ENCODE measurements around the gene EVA1A. TPM values are rescaled to one million over a fixed set of nuclear protein-coding genes. Genes with fewer than 3 reads are reported as not detected.

The EVA1A gene
- total RNA-seq, 2 experiments from 2014 or later = 0.17 TPM; not detected in 1

- Mint-ChIP-seq H3K36me3 (ENCODE audit: low read depth) (no peaks in the 10 kb centered on the region), H3K4me3 (no peak overlapping the region), H3K27ac (no peak overlapping the region), H3K9me3 (no peaks in the 10 kb centered on the region), H3K27me3 (peaks cover 23% of the 10 kb centered on the region), H3K4me1 (no peaks in the 10 kb centered on the region)
- POLR2A ChIA-PET = no interaction called here
- CTCF ChIA-PET = interaction anchor here (1.5 kb wide), 1 partner anchor 8 kb away, joined by 5 read pairs; no protein-coding TSS in a partner anchor
- no peak for DNase-seq
Observed at GRCh38 chr2:75600461-75601011, 39.8 kb upstream of the EVA1A start.

GRCh38 chr2:75598589-75599155 lies 37.9 kb upstream of the EVA1A start:
- ChIA-PET POLR2A (no interaction called here), CTCF (no interaction called here)
- no peak overlapping the region for H3K4me3 Mint-ChIP-seq

DNA sequence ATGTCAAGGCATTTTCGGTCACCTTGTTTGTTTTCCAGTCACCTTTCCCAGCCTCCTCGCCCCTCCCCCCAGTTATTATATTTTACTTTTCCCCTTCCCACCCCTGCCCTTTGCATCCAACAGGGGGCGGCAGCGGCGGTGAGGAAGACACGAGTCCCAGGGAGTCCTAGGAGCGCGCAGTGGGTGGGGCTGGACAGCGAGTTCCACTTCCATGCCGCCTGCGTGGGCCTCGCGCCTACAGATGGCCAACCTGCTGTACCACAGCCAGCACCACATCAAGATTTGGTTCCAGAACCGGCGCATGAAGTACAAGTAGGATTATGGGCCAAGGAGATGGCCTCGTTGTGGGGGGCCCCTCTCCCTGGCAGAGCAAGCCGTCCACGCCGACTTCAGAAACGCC lies 37.2 kb upstream of the EVA1A start:
- Mint-ChIP-seq H3K36me3 (ENCODE audit: low read depth) (no peaks in the 10 kb centered on the region), H3K27me3 (peaks cover 10% of the 10 kb centered on the region)
- DNase-seq = no peak

More at GRCh38 chr2:75598589-75599155, 37.9 kb upstream of the EVA1A start:
- H3K36me3 Mint-ChIP-seq (ENCODE audit: low read depth) = no peaks in the 10 kb centered on the region
- peaks cover 10% of the 10 kb centered on the region for H3K27me3 Mint-ChIP-seq
- H3K27ac Mint-ChIP-seq = no peak overlapping the region
- no peak for DNase-seq
- H3K4me1 Mint-ChIP-seq = no peaks in the 10 kb centered on the region
- no peaks in the 10 kb centered on the region for H3K9me3 Mint-ChIP-seq

DNA sequence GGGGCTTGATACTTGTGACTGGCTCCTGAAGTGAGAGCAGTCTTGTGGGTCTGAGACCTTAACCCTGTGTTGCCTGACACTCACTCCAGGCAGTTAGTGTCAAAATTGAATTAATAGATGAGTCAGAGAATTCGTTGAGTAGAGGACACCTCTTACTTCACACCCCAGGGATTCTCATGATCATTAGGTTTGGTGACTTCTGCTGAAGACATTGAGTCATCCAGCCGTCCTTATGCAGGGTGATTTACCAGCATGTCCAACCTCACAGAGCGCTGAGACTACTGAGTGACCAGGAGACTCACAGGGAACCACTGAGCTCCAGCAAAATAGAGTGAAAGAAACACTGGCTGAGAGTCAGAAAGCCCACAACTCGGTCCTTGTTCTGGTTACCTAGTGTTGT lies 36.0 kb upstream of the EVA1A start:
- Mint-ChIP-seq H3K27ac (no peak overlapping the region), H3K36me3 (ENCODE audit: low read depth) (no peaks in the 10 kb centered on the region), H3K9me3 (no peaks in the 10 kb centered on the region), H3K4me3 (no peak overlapping the region), H3K27me3 (peaks cover 10% of the 10 kb centered on the region), H3K4me1 (no peaks in the 10 kb centered on the region)
- ChIA-PET POLR2A (no interaction called here), CTCF (interaction anchor here (0.6 kb wide), 1 partner anchor 462 kb away, joined by 5 read pairs; no protein-coding TSS in a partner anchor)
- no peak for DNase-seq

More for the DNA sequence above, 37.2 kb upstream of the EVA1A start:
- Mint-ChIP-seq H3K9me3 (no peaks in the 10 kb centered on the region), H3K4me3 (no peak overlapping the region), H3K27ac (no peak overlapping the region), H3K4me1 (no peaks in the 10 kb centered on the region)
- POLR2A ChIA-PET = no interaction called here
- CTCF ChIA-PET = no interaction called here

DNA sequence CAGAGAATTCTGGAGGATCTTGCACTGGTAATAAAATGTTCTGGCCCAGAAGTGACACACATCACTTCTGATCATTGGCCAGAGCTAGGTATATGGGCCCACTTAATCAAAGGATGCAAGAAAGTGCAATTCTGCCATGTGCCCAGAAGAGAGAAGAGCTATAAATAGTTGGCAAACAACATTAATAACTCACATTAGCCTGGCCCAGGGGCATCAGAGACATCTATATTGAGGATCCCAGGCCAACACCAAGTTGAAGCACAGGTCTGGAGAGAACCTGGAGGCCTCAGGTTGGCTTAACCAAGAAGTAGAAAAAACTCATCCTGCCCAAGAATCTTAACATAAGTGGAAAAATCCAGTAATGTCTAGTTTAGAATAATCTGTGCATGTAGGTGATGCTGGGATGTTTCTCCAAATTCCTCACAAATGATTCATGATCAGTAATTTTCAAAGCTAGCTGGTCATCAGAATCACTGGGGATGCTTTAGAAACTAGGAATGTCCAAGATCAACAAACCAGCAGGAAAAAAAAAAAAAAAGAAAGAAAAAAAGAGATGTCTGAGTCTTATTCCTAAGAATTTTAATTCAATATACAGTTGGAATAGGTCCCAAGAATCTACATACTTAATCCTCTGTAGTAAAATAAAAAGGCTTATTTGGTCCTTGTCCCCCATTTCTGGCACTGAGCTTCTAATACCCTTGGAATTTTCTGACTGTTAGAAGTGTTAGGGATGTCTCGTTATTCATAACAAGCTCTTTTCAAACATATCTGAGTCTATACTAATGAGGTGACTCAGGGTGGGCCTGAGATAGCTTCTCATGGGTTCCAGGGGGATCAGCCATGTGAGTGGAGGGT lies 35.0 kb upstream of the EVA1A start:
- Mint-ChIP-seq H3K36me3 (ENCODE audit: low read depth) (no peaks in the 10 kb centered on the region), H3K27ac (no peak overlapping the region), H3K9me3 (no peaks in the 10 kb centered on the region), H3K4me3 (no peak overlapping the region), H3K4me1 (no peaks in the 10 kb centered on the region), H3K27me3 (peaks cover 7% of the 10 kb centered on the region)
- ChIA-PET POLR2A (no interaction called here), CTCF (interaction anchor here (1.2 kb wide), 1 partner anchor 15 kb away, joined by 3 read pairs; no protein-coding TSS in a partner anchor)
- DNase-seq = no peak

DNA sequence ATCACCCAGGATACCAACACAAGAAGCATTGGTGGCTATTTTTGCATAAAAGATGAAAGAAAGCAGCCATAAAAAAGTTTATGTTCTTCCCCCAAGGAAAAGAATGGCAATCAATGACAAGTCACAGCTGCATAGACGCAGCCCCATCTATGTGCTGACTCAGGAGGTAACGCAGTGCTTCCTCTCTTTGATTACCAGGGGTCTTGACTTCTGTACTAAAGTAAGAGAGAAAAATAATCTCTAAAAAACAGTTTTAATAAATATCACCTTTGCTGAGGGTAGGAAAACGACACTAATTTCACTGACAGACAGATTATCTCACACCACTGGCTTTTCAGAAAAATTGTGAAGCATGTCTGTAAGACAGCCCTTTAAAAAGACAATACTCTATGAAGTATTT lies 33.9 kb upstream of the EVA1A start:
- no peaks in the 10 kb centered on the region for H3K36me3 Mint-ChIP-seq (ENCODE audit: low read depth)
- no peak for DNase-seq
- no peaks in the 10 kb centered on the region for H3K9me3 Mint-ChIP-seq
- H3K27me3 Mint-ChIP-seq = peaks cover 7% of the 10 kb centered on the region
- CTCF ChIA-PET = no interaction called here
- H3K4me1 Mint-ChIP-seq = no peaks in the 10 kb centered on the region
- no peak overlapping the region for H3K27ac Mint-ChIP-seq
- POLR2A ChIA-PET = no interaction called here
- no peak overlapping the region for H3K4me3 Mint-ChIP-seq

- CTCF ChIA-PET = no interaction called here
- POLR2A ChIA-PET = no interaction called here
Observed at GRCh38 chr2:75592888-75593287, 32.1 kb upstream of the EVA1A start.

DNA sequence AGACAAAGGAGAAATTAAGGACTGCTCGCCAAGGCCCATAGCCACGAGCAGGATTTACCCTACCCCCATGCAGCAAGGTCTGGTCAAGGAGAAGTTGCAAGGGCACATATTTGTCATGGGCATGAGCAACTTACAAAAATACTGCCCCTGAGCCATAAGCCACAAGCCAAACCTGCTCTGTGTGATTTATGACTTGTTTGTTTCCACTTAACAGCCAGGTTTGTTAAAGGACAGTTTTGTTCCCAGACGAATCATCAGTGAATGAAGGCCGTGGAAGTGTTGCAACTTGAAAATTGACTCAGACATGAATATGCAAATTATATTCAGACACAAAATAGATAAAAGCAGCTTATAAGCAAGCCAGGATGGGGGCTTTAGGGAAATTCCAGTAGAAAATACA lies 31.3 kb upstream of the EVA1A start:
- no peaks in the 10 kb centered on the region for H3K4me1 Mint-ChIP-seq
- no peak overlapping the region for H3K27ac Mint-ChIP-seq
- no peak for DNase-seq
- ChIA-PET POLR2A (no interaction called here), CTCF (no interaction called here)
- no peaks in the 10 kb centered on the region for H3K9me3 Mint-ChIP-seq
- no peak overlapping the region for H3K4me3 Mint-ChIP-seq
- H3K36me3 Mint-ChIP-seq (ENCODE audit: low read depth) = no peaks in the 10 kb centered on the region
- peaks cover 12% of the 10 kb centered on the region for H3K27me3 Mint-ChIP-seq

More at GRCh38 chr2:75592888-75593287, 32.1 kb upstream of the EVA1A start:
- Mint-ChIP-seq H3K9me3 (no peaks in the 10 kb centered on the region), H3K4me3 (no peak overlapping the region), H3K36me3 (ENCODE audit: low read depth) (no peaks in the 10 kb centered on the region), H3K27me3 (peaks cover 10% of the 10 kb centered on the region), H3K27ac (no peak overlapping the region), H3K4me1 (no peaks in the 10 kb centered on the region)
- no peak for DNase-seq

- H3K27me3 Mint-ChIP-seq = peaks cover 15% of the 10 kb centered on the region
- no peak overlapping the region for H3K4me3 Mint-ChIP-seq
- no peak for DNase-seq
- no peaks in the 10 kb centered on the region for H3K9me3 Mint-ChIP-seq
- H3K36me3 Mint-ChIP-seq (ENCODE audit: low read depth) = no peaks in the 10 kb centered on the region
- no peaks in the 10 kb centered on the region for H3K4me1 Mint-ChIP-seq
- ChIA-PET CTCF (interaction anchor here (0.7 kb wide), 1 partner anchor 166 kb away, joined by 3 read pairs; no protein-coding TSS in a partner anchor), POLR2A (interaction anchor here (0.7 kb wide), 1 partner anchor 10 kb away, joined by 11 read pairs; no protein-coding TSS in a partner anchor)
- H3K27ac Mint-ChIP-seq = no peak overlapping the region
Observed at GRCh38 chr2:75589391-75590105, 28.8 kb upstream of the EVA1A start.

- Mint-ChIP-seq H3K9me3 (no peaks in the 10 kb centered on the region), H3K27ac (no peak overlapping the region), H3K4me1 (no peaks in the 10 kb centered on the region), H3K36me3 (ENCODE audit: low read depth) (no peaks in the 10 kb centered on the region), H3K4me3 (no peak overlapping the region), H3K27me3 (peaks cover 23% of the 10 kb centered on the region)
- ChIA-PET CTCF (no interaction called here), POLR2A (no interaction called here)
- no peak for DNase-seq
Observed at GRCh38 chr2:75587954-75588587, 27.3 kb upstream of the EVA1A start.

DNA sequence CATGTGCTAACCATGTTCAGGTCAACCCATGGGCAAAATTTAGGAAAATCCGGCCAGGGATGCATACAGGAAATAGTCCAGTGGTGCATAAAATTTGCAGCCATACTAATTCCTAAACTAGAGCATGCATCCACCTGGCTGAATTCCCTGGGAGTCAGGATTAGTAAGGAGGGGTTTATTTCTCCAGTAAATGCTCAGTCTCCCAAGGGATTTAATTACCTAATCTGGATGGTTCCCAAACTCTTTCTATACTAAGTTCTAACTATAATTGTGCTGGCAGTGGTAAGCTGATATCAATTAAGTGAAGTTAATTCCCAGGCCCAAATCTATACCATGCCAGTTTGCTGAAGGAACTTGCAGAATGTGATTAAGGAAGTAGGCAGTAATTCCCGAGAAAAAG lies 26.2 kb upstream of the EVA1A start:
- no peak overlapping the region for H3K4me3 Mint-ChIP-seq
- no peaks in the 10 kb centered on the region for H3K36me3 Mint-ChIP-seq (ENCODE audit: low read depth)
- DNase-seq = no peak
- CTCF ChIA-PET = no interaction called here
- POLR2A ChIA-PET = no interaction called here
- H3K9me3 Mint-ChIP-seq = no peaks in the 10 kb centered on the region
- H3K4me1 Mint-ChIP-seq = no peaks in the 10 kb centered on the region
- H3K27ac Mint-ChIP-seq = no peak overlapping the region
- H3K27me3 Mint-ChIP-seq = peaks cover 25% of the 10 kb centered on the region

DNA sequence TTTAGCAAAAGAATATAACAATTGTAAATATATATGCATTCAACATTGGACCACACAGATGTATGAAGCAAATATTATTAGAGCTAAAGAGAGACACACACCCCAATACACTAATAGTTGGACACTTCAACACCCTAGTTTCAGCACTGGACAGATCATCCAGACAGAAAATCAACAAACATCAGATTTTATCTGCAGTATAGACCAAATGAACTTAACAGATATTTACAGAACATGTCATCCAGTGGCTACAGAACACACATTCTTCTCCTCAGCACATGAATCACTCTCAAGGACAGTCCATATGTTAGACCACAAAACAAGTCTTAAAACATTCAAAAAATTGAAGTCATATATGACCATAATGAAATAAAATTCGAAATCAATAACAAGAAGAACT lies 22.1 kb upstream of the EVA1A start:
- Mint-ChIP-seq H3K9me3 (no peaks in the 10 kb centered on the region), H3K27me3 (peaks cover 23% of the 10 kb centered on the region), H3K27ac (no peak overlapping the region), H3K4me3 (no peak overlapping the region), H3K4me1 (no peaks in the 10 kb centered on the region), H3K36me3 (ENCODE audit: low read depth) (no peaks in the 10 kb centered on the region)
- no peak for DNase-seq
- POLR2A ChIA-PET = no interaction called here
- CTCF ChIA-PET = no interaction called here

All from activated CD4-positive, alpha-beta T cell treated with anti-CD3 and anti-CD28 coated beads, Interleukin-2, amount 10 ng/mL, durations not matched to agents 7 days and 5 days (primary cell).